Breast epithelium (tissue), 3 donors: ENCODE results near the gene TC2N.

Experiments
- POLR2A ChIP-seq: fragments of 450-650 bp; IDR thresholded peaks from one replicate; pipeline ENCODE4 v1.6.1; 2016; ENCODE audit warnings: antibody characterized with exemption, mild to moderate bottlenecking, moderate library complexity
- POLR2AphosphoS5 ChIP-seq, 3 donors: sonication (generic); formaldehyde crosslinking; IDR thresholded peaks; one replicate each; pipeline ENCODE4 v1.6.1; 2017; ENCODE audit warnings: antibody characterized with exemption in 3 of 3

DNA sequence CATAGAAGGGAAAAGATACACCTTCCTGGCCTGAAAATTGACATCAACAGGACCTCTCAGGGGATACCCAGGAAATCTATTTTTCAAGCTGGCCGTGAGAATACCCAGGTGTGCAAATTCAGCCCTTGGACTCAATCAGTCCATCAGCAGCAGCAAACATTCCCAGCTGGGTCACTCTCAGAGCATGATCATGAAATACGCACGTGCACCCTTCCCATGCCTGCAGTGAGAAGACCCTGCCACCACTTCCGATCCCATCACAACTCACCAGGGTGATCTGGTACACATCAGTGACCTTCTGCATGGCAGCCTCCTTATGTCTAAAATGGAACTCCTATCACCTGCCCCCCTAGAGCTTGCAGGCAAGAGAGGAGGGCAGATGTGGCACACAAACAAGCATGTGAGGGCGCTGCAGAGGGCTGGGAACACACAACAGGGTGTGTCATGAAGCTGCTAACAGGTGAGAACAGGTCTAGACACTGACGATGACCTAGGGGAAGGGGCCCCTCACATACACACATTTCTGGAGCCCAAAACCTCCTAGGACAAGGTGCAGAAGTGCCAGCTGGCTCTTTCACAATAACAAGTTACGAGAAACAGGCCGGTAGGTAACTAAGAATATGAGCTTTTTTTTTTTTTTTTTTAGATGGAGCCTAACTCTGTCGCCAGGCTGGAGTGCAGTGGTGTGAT, 37.8 kb upstream of the TC2N start:
- TF ChIP-seq POLR2AphosphoS5 (IDR thresholded peaks at IDR 0.05) (no peak), POLR2A (no peak)
